HepG2 (cell line): ENCODE results near the gene HLA-DOA. TPM values are rescaled to one million over a fixed set of nuclear protein-coding genes. Genes with fewer than 3 reads are reported as not detected.

Experiments
- ARNT2 ChIP-seq: sonication (generic); formaldehyde crosslinking; IDR thresholded peaks from 2 replicates; pipeline ENCODE4 v1.8.0; 2022; ENCODE audit warnings: mild to moderate bottlenecking, low read depth, missing genetic modification reagents, moderate library complexity
- ASH2L ChIP-seq: fragments of 300-600, 200-600 bp; sonication (generic); IDR thresholded peaks from 2 replicates; pipeline ENCODE4 v1.7.0; 2017; ENCODE audit warnings: low read depth, mild to moderate bottlenecking, moderate library complexity, mixed read lengths, low read length; ENCODE audit not compliant: insufficient read length
- CAMTA2 ChIP-seq: sonication (generic); formaldehyde crosslinking; IDR thresholded peaks from 2 replicates; pipeline ENCODE4 v1.4.0; 2020; ENCODE audit warnings: mild to moderate bottlenecking, missing genetic modification reagents, borderline replicate concordance
- CHD4 ChIP-seq: fragments of 200-600 bp; sonication (generic); IDR thresholded peaks from 2 replicates; pipeline ENCODE4 v1.7.0; 2017; ENCODE audit warnings: mild to moderate bottlenecking, low read length, borderline replicate concordance
- ETV5 ChIP-seq: IDR thresholded peaks from 2 replicates; pipeline ENCODE4 v1.6.1; 2018; ENCODE audit warnings: missing biosample characterization, missing genetic modification reagents, inconsistent platforms, borderline replicate concordance
- MAFF ChIP-seq: IDR thresholded peaks from 2 replicates; pipeline ENCODE4 v1.6.1; 2011; ENCODE audit warnings: low read depth, low read length, improper control_type of control experiment
- MAFK ChIP-seq, 2 experiments: IDR thresholded peaks in 1 of 2; conservative IDR thresholded peaks in 1 of 2; 2 replicates each; pipeline ENCODE4 v1.6.1; 2011; ENCODE audit warnings: improper control_type of control experiment in 2 of 2, low read length in 2 of 2
- MLLT10 ChIP-seq: sonication (generic); formaldehyde crosslinking; IDR thresholded peaks from 2 replicates; pipeline ENCODE4 v1.4.0; 2020; ENCODE audit warnings: missing genetic modification reagents
- PTBP1 ChIP-seq: fragments of 200-400 bp; formaldehyde crosslinking; IDR thresholded peaks from 2 replicates; pipeline ENCODE4 v1.6.1; 2018; ENCODE audit warnings: low read length, low read depth; ENCODE audit not compliant: poor library complexity, severe bottlenecking
- RBM22 ChIP-seq: fragments of 200-400 bp; formaldehyde crosslinking; optimal IDR thresholded peaks from 2 replicates; pipeline ENCODE3; 2017; ENCODE audit warnings: mild to moderate bottlenecking, low read length, moderate library complexity
- RXRA ChIP-seq: sonication (generic); formaldehyde crosslinking; IDR thresholded peaks from 2 replicates; pipeline ENCODE4 v1.5.1; 2020; ENCODE audit warnings: missing genetic modification reagents
- SSRP1 ChIP-seq: IDR thresholded peaks from 2 replicates; pipeline ENCODE4 v1.6.1; 2016; ENCODE audit warnings: control low read depth
- TEF ChIP-seq: sonication (generic); formaldehyde crosslinking; IDR thresholded peaks from 2 replicates; pipeline ENCODE4 v1.5.0; 2020; ENCODE audit warnings: missing genetic modification reagents
- THAP9 ChIP-seq: sonication (generic); formaldehyde crosslinking; IDR thresholded peaks from 2 replicates; pipeline ENCODE4; 2020; ENCODE audit warnings: missing genetic modification reagents, mild to moderate bottlenecking, borderline replicate concordance
- ZBTB3 ChIP-seq: sonication (generic); formaldehyde crosslinking; IDR thresholded peaks from 2 replicates; pipeline ENCODE4 v1.4.0; 2020; ENCODE audit warnings: low read depth, mild to moderate bottlenecking, moderate library complexity, missing genetic modification reagents, borderline replicate concordance
- ZBTB4 ChIP-seq: sonication (generic); formaldehyde crosslinking; IDR thresholded peaks from 2 replicates; pipeline ENCODE4 v1.4.0; 2020; ENCODE audit warnings: missing genetic modification reagents, mild to moderate bottlenecking, borderline replicate concordance
- ZNF180 ChIP-seq: sonication (generic); formaldehyde crosslinking; IDR thresholded peaks from 2 replicates; pipeline ENCODE4 v1.4.0; 2020; ENCODE audit warnings: low read depth, missing genetic modification reagents, borderline replicate concordance
- ZNF343 ChIP-seq: sonication (generic); formaldehyde crosslinking; IDR thresholded peaks from 2 replicates; pipeline ENCODE4 v1.4.0; 2020; ENCODE audit warnings: mild to moderate bottlenecking, missing genetic modification reagents
- ZNF367 ChIP-seq: sonication (generic); formaldehyde crosslinking; IDR thresholded peaks from 2 replicates; pipeline ENCODE4 v1.4.0; 2020; ENCODE audit warnings: missing genetic modification reagents, borderline replicate concordance
- ZNF660 ChIP-seq: sonication (generic); formaldehyde crosslinking; IDR thresholded peaks from 2 replicates; pipeline ENCODE4 v1.5.1; 2020; ENCODE audit warnings: mild to moderate bottlenecking, low read depth, missing genetic modification reagents, borderline replicate concordance
- ZNF713 ChIP-seq: sonication (generic); formaldehyde crosslinking; IDR thresholded peaks from 2 replicates; pipeline ENCODE4 v1.4.0; 2020; ENCODE audit warnings: mild to moderate bottlenecking, missing genetic modification reagents
- ZNF879 ChIP-seq: sonication (generic); formaldehyde crosslinking; IDR thresholded peaks from 2 replicates; pipeline ENCODE4 v1.8.1; 2023; ENCODE audit warnings: missing genetic modification reagents
- polyA plus RNA-seq, 8 experiments: library from polyadenylated mRNA; depleted of rRNA in 3 of 8; stranded (reverse) in 7 of 8; unstranded in 1 of 8; fragments of >200 nt; fragmentation: Illumina TruSeq in 4 of 8; extraction: Trizol in 4 of 8; gene quantifications; 2 replicates each; pipeline versions ENCODE4 v1.2.1 to v1.2.3, GENCODE V29; 2011 to 2016; ENCODE audit warnings: low read depth in 4 of 8, missing spikeins in 1 of 8, mixed read lengths in 1 of 8; ENCODE audit not compliant: insufficient read depth in 1 of 8
- total RNA-seq, 5 experiments: library from RNA; depleted of rRNA; stranded (reverse); fragments of >200 nt; fragmentation: Illumina TruSeq; extraction: Trizol; gene quantifications; 2 replicates each; pipeline ENCODE4 v1.2.3, GENCODE V29; 2016; ENCODE audit warnings: low read depth in 1 of 5

Gene HLA-DOA
- total and polyA plus RNA-seq, 2 of the 13 experiments (the other 11 are each of a cell fraction or from before 2014, with no cell fraction given): 0.03 to 0.09 TPM

- TF ChIP-seq ZBTB4 (CRISPR knock-in tag) (no peak), ZNF713 (CRISPR knock-in tag) (0 out of 2 replicates have a peak, but pooled peaks have one; percentile 6), RXRA (peak; percentile 21; the same call in 1 of the 2 replicates), MAFF (peak; percentile 73), ARNT2 (peak; percentile 64), ZNF660 (CRISPR knock-in tag) (0 out of 2 replicates have a peak, but pooled peaks have one; percentile 1), SSRP1 (CRISPR knock-in tag) (peak; percentile 30; the same call in 1 of the 2 replicates), PTBP1 (peak; percentile 92), ZNF180 (peak; percentile 60; the same call in 1 of the 2 replicates), ZNF367 (CRISPR knock-in tag) (0 out of 2 replicates have a peak, but pooled peaks have one; percentile 45), THAP9 (0 out of 2 replicates have a peak, but pooled peaks have one; percentile 17), TEF (CRISPR knock-in tag) (peak; percentile 53; the same call in 1 of the 2 replicates), ETV5 (CRISPR knock-in tag) (0 out of 2 replicates have a peak, but pooled peaks have one; percentile 43), ZNF343 (CRISPR knock-in tag) (peak; percentile 68; the same call in 1 of the 2 replicates), CAMTA2 (no peak), ASH2L (peak; percentile 9), ZBTB3 (CRISPR knock-in tag) (peak; percentile 60; the same call in 1 of the 2 replicates), RBM22 (peak; percentile 86), ZNF879 (CRISPR knock-in tag) (0 out of 2 replicates have a peak, but pooled peaks have one; percentile 81), MLLT10 (CRISPR knock-in tag) (0 out of 2 replicates have a peak, but pooled peaks have one; percentile 73), CHD4 (no peak), MAFK (conservative IDR thresholded peaks at IDR 0.05 in 1 of 2, IDR thresholded peaks at IDR 0.05 in 1 of 2; ENCODE audit: low read length in 2 of 2) (peak; percentile 68 to 86)
These were observed 39.5 kb downstream of the HLA-DOA start (continued) for GRCh38 chr6:32969685-32970412.
